Lung (tissue), 12 donors: ENCODE data around the gene MAD2L2. TPM values are rescaled to one million over a fixed set of nuclear protein-coding genes. Genes with fewer than 3 reads are reported as not detected.
A peak's percentile ranks its signal among the peaks of the same experiment; 100 is the strongest.

Source experiments
- ATAC-seq: fragments of 200-7000 bp; cut with Tn5 transposase; one replicate; pipeline ENCODE4 v1.9.1; 2020; ENCODE audit warnings: moderate number of reproducible peaks; ENCODE audit not compliant: insufficient read depth, low FRiP score
- DNase-seq, 3 donors: peaks; one replicate each; pipeline ENCODE4 v3.0.0-alpha.2; 2013 to 2017
- H3K27ac ChIP-seq, 2 donors: one replicate each; pipeline ENCODE4 v1.5.1; 2013; ENCODE audit warnings: mild to moderate bottlenecking in 2 of 2, moderate library complexity in 2 of 2, control low read depth in 1 of 2, inconsistent platforms in 1 of 2, low read depth in 1 of 2, low read length in 1 of 2
- H3K27me3 ChIP-seq, 3 donors: one replicate each; pipeline ENCODE4 v1.5.1; 2013; ENCODE audit warnings: low read length in 2 of 3; ENCODE audit not compliant: control insufficient read depth in 3 of 3, insufficient read depth in 3 of 3
- H3K36me3 ChIP-seq, 4 donors: one replicate each; pipeline ENCODE4 v1.5.1; 2013; ENCODE audit warnings: low read length in 4 of 4, mild to moderate bottlenecking in 1 of 4, moderate library complexity in 1 of 4; ENCODE audit not compliant: control insufficient read depth in 4 of 4, insufficient read depth in 4 of 4
- H3K4me1 ChIP-seq, 5 donors: one replicate each; pipeline ENCODE4 v1.5.1; 2013; ENCODE audit warnings: low read length in 5 of 5, mild to moderate bottlenecking in 2 of 5, moderate library complexity in 1 of 5; ENCODE audit not compliant: control insufficient read depth in 5 of 5, insufficient read depth in 5 of 5
- H3K4me3 ChIP-seq: one replicate; pipeline ENCODE4 v1.5.1; 2013; ENCODE audit warnings: mild to moderate bottlenecking, control low read depth, moderate library complexity
- H3K9ac ChIP-seq, 2 donors: one replicate each; pipeline ENCODE4 v1.5.1; 2013; ENCODE audit warnings: low read length in 2 of 2, control low read depth in 1 of 2; ENCODE audit not compliant: insufficient read depth in 1 of 2
- H3K9me3 ChIP-seq, 4 donors: one replicate each; pipeline ENCODE4 v1.5.1; 2013; ENCODE audit warnings: low read length in 3 of 4, mild to moderate bottlenecking in 1 of 4, moderate library complexity in 1 of 4; ENCODE audit not compliant: control insufficient read depth in 4 of 4, insufficient read depth in 3 of 4
- WGBS, 2 donors: extraction: QIAGEN DNeasy Blood & Tissue Kit; methylation state at CpG; one replicate each; pipeline ENCODE4 v1.1.7; 2013; 5-methylcytosine and 5-hydroxymethylcytosine counted together
- polyA plus RNA-seq, 2 donors: library from polyadenylated mRNA; stranded (reverse); fragments of 200-250 nt; gene quantifications; one replicate each; pipeline ENCODE4 v1.2.1, GENCODE V29; 2013
- total RNA-seq, 2 donors: library from RNA; depleted of rRNA in 1 of 2; stranded (reverse); fragments of >200 nt in 1 of 2; gene quantifications; one replicate each; pipeline ENCODE4 v1.2.1, GENCODE V29; 2014 to 2021
- TF ChIP-seq, protein P1 (sequence below): IDR thresholded peaks from 2 replicates; pipeline ENCODE4 v1.5.1; 2012; ENCODE audit warnings: mild to moderate bottlenecking; ENCODE audit errors: control extremely low read depth, extremely low read depth
- donor health status: control.
- donor health status: control.
- donor health status: Bipolar disorder and iron deficiency.
- donor health status: healthy.
- donor health status: DM: yes; HTN: yes; CAD: no.

The MAD2L2 gene
- total and polyA plus RNA-seq, 4 donors = 23.4 to 61.9 (median 30.5) TPM

DNA sequence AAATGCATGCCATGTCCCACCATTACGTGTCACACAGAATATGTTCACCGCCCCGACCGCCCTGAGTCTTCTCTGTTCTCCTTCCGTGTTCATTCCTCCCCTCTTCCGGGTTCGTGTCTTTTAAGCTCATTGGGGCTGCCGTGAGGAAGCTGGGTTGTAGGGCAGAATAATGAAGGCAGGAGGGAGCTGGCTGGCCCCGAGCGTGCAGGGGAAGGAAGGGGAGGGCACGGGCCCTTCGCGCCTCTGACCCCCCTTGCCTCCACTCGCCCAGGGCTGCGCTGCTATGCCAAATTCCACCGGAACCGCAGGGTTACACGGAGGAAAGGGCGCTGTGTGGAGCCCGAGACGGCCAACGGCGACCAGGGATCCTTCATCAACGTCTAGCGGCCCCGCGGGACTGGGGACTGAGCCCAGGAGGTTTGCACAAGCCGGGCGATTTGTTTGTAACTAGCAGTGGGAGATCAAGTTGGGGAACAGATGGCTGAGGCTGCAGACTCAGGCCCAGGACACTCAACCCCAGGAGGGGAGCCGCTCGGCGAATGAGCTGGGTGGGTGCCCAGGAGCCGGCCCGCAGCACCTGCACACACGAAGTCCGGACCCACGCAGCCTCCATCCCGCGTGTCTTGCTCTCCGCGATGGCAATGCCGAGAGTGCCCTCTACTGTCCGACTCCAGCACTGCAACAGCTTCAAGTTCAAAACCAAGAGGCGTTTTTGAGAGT, 38.5 kb upstream of the MAD2L2 start:
- DNase-seq (peak; percentile 73 to 79 (median 73)), ATAC-seq (peak; percentile 78)
- no peaks in the 10 kb centered on the region for H3K27me3 ChIP-seq
- peaks cover 0 to 7% (median 4%) of the 10 kb centered on the region in 5 donors for H3K4me1 ChIP-seq
- no peak overlapping the region for H3K9ac ChIP-seq
- H3K9me3 ChIP-seq = peaks cover 0 to 2% (median 0%) of the 10 kb centered on the region in 4 donors
- peak overlapping the region; percentile 12 for H3K4me3 ChIP-seq
- TF ChIP-seq, protein P1, sequence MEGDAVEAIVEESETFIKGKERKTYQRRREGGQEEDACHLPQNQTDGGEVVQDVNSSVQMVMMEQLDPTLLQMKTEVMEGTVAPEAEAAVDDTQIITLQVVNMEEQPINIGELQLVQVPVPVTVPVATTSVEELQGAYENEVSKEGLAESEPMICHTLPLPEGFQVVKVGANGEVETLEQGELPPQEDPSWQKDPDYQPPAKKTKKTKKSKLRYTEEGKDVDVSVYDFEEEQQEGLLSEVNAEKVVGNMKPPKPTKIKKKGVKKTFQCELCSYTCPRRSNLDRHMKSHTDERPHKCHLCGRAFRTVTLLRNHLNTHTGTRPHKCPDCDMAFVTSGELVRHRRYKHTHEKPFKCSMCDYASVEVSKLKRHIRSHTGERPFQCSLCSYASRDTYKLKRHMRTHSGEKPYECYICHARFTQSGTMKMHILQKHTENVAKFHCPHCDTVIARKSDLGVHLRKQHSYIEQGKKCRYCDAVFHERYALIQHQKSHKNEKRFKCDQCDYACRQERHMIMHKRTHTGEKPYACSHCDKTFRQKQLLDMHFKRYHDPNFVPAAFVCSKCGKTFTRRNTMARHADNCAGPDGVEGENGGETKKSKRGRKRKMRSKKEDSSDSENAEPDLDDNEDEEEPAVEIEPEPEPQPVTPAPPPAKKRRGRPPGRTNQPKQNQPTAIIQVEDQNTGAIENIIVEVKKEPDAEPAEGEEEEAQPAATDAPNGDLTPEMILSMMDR = peak; percentile 92
- H3K27ac ChIP-seq = peak overlapping the region in 1 of 2 donors; percentile 84
- WGBS, 2 donors = 3 to 4% methylated on average over 43 to 44 of the region's 44 CpGs
- no peaks in the 10 kb centered on the region for H3K36me3 ChIP-seq

DNA sequence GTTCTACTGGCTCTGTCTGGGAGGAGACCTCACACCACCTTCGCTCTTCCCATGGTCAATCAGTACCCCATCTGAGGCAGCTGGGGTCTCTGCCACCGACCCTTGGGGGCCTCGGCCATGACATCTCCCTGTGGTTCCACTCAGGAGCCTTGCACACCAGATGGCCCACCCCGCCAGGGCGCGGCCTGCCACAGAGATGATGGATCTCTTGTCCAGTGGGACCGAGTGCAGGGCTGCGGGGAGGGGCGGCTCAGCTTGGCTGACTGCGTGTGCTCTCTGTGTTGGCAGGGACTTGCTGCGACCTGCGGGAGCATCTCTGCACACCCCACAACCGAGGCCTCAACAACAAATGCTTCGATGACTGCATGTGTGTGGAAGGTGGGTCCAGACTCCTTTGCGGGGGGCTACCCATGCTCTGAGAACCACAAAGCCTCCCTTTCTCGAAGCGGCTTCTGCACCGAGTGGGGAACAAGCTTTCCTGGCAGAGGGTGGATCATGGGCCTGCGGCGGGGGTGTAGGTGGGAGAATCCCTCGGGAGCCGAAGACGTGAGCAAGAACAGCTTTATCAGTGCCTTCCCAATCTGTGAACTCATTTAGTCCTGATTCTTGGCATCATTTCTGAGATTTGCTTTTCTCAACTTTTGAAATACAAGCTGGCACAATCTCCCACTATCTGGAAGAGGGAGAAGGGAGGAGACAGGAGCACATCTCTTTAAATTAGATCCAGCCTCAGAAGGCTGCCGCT, 34.1 kb upstream of the MAD2L2 start:
- no peak for DNase-seq
- WGBS, 2 donors = 85 to 90% methylated on average over 24 of the region's 24 CpGs
- Histone ChIP-seq H3K4me1 (peaks cover 0 to 2% (median 0%) of the 10 kb centered on the region in 5 donors), H3K27me3 (no peaks in the 10 kb centered on the region), H3K27ac (no peak overlapping the region), H3K9me3 (peaks cover 0 to 2% (median 0%) of the 10 kb centered on the region in 4 donors), H3K36me3 (no peaks in the 10 kb centered on the region), H3K9ac (no peak overlapping the region), H3K4me3 (no peak overlapping the region)
- no peak for ATAC-seq
- TF ChIP-seq, protein P1 = no peak

DNA sequence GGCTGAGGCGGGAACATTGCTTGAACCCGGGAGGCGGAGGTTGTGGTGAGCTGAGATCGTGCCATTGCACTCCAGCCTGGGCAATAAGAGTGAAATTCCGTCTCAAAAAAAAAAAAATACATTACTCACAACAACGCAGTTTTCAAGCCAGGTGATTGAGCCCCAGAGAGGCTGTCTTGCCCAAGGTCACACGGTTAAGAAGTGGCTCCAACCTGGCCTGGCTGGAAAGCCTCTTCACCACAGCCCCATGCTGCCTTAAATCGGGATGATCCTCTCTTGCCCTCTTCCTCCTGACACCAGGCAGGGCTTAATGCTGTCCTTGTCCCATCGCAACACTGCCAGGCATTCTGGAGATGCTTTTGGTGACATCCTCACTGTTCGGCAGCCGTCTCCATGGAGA, 32.1 kb upstream of the MAD2L2 start:
- no peak overlapping the region for H3K9ac ChIP-seq
- no peaks in the 10 kb centered on the region for H3K4me1 ChIP-seq
- H3K36me3 ChIP-seq = no peaks in the 10 kb centered on the region
- WGBS, 2 donors = 78 to 86% methylated on average over 11 of the region's 11 CpGs
- no peak overlapping the region for H3K4me3 ChIP-seq
- peaks cover 0 to 2% (median 0%) of the 10 kb centered on the region in 4 donors for H3K9me3 ChIP-seq
- TF ChIP-seq, protein P1 = no peak
- H3K27me3 ChIP-seq = no peaks in the 10 kb centered on the region
- ATAC-seq = no peak
- H3K27ac ChIP-seq = no peak overlapping the region
- no peak for DNase-seq
